ENCODE results near the gene OXSR1.

DNA sequence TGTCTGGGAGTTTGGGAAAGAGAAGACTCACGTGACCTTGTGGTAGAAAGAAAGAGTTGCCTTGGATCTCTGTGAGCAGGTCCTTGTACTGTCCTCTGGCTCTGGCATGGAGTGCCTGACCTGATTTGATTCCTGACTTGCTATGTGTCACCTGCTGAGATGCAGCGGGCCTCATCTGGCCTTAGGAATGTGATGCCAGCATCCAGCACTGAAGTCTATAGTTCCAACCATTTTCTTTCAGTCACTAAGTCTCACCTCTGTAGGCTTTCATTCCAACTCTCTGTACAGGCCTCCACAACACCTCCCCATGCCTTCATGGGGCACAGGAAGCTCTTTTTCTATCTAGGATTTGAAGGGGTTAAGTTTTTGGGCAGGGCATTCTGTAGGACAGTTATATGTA is 12.1 kb upstream of the OXSR1 start:
- TF ChIP-seq, protein P1, sequence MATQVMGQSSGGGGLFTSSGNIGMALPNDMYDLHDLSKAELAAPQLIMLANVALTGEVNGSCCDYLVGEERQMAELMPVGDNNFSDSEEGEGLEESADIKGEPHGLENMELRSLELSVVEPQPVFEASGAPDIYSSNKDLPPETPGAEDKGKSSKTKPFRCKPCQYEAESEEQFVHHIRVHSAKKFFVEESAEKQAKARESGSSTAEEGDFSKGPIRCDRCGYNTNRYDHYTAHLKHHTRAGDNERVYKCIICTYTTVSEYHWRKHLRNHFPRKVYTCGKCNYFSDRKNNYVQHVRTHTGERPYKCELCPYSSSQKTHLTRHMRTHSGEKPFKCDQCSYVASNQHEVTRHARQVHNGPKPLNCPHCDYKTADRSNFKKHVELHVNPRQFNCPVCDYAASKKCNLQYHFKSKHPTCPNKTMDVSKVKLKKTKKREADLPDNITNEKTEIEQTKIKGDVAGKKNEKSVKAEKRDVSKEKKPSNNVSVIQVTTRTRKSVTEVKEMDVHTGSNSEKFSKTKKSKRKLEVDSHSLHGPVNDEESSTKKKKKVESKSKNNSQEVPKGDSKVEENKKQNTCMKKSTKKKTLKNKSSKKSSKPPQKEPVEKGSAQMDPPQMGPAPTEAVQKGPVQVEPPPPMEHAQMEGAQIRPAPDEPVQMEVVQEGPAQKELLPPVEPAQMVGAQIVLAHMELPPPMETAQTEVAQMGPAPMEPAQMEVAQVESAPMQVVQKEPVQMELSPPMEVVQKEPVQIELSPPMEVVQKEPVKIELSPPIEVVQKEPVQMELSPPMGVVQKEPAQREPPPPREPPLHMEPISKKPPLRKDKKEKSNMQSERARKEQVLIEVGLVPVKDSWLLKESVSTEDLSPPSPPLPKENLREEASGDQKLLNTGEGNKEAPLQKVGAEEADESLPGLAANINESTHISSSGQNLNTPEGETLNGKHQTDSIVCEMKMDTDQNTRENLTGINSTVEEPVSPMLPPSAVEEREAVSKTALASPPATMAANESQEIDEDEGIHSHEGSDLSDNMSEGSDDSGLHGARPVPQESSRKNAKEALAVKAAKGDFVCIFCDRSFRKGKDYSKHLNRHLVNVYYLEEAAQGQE (IDR thresholded peaks at IDR 0.05; ENCODE audit: insufficient read depth in 1 of 2, low read depth in 2 of 2, low read length in 2 of 2): no peak
- TF ChIP-seq TAF1 (IDR thresholded peaks at IDR 0.05; ENCODE audit: borderline replicate concordance, insufficient read depth, low read length): no peak
- TF ChIP-seq SIN3A (IDR thresholded peaks at IDR 0.05; ENCODE audit: borderline replicate concordance, insufficient read depth, low read length): no peak
- no peak for TF ChIP-seq POLR2AphosphoS5 (IDR thresholded peaks at IDR 0.05; ENCODE audit: low read depth, low read length)
- no peak for TF ChIP-seq FOXP2 (optimal IDR thresholded peaks at IDR 0.05; ENCODE audit: borderline replicate concordance, extremely low read depth, extremely low read length, insufficient read depth)
